Endodermal cell (in vitro differentiated cells): ENCODE data around the gene ETFA. TPM values are rescaled to one million over a fixed set of nuclear protein-coding genes. Genes with fewer than 3 reads are reported as not detected.

Experiments
- DNase-seq: peaks from one replicate; pipeline ENCODE4 v3.0.0-alpha.2; 2017
- H3K27ac ChIP-seq: 2 replicates; pipeline ENCODE4 v1.5.1; 2013; ENCODE audit warnings: mild to moderate bottlenecking, low read depth, low read length, moderate library complexity
- H3K27me3 ChIP-seq: 2 replicates; pipeline ENCODE4 v1.6.1; 2013; ENCODE audit warnings: mild to moderate bottlenecking, low read length, moderate library complexity; ENCODE audit not compliant: insufficient read depth, control insufficient read depth, poor library complexity, severe bottlenecking
- H3K36me3 ChIP-seq: 2 replicates; pipeline ENCODE4 v1.7.0; 2013; ENCODE audit warnings: mild to moderate bottlenecking, low read length, moderate library complexity; ENCODE audit not compliant: control insufficient read depth, insufficient read depth
- H3K4me1 ChIP-seq: one replicate; pipeline ENCODE4 v1.7.0; 2013; ENCODE audit warnings: low read length; ENCODE audit not compliant: control insufficient read depth, insufficient read depth
- H3K4me3 ChIP-seq: 2 replicates; pipeline ENCODE4 v1.5.1; 2013; ENCODE audit warnings: mild to moderate bottlenecking, low read length, moderate library complexity
- H3K9ac ChIP-seq: 2 replicates; pipeline ENCODE4 v1.6.1; 2013; ENCODE audit warnings: mild to moderate bottlenecking, low read length, moderate library complexity; ENCODE audit not compliant: poor library complexity, severe bottlenecking; ENCODE audit errors: extremely low read depth
- H3K9me3 ChIP-seq: 2 replicates; pipeline ENCODE4 v1.6.1; 2013; ENCODE audit warnings: mild to moderate bottlenecking, low read length, moderate library complexity; ENCODE audit not compliant: control insufficient read depth
- H3K27ac Mint-ChIP-seq: 2 replicates; pipeline ENCODE4 v1.8.0; 2020; ENCODE audit warnings: mixed read lengths
- H3K27me3 Mint-ChIP-seq: 2 replicates; pipeline ENCODE4 v1.8.0; 2021; ENCODE audit warnings: mild to moderate bottlenecking, mixed read lengths; ENCODE audit not compliant: insufficient read depth
- H3K36me3 Mint-ChIP-seq: 2 replicates; pipeline ENCODE4 v1.8.0; 2020; ENCODE audit warnings: low read depth, mixed read lengths
- H3K4me1 Mint-ChIP-seq: 2 replicates; pipeline ENCODE4 v1.8.0; 2020; ENCODE audit warnings: mixed read lengths
- H3K4me3 Mint-ChIP-seq: 2 replicates; pipeline ENCODE4 v1.8.0; 2020; ENCODE audit warnings: mild to moderate bottlenecking, moderate library complexity, mixed read lengths
- H3K9me3 Mint-ChIP-seq: 2 replicates; pipeline ENCODE4 v1.8.0; 2020; ENCODE audit warnings: mild to moderate bottlenecking, mixed read lengths
- CTCF ChIP-seq: fragments of 200-600 bp; sonication (generic); conservative IDR thresholded peaks from 2 replicates; pipeline ENCODE4 v1.5.0; 2021; ENCODE audit warnings: antibody characterized with exemption, mild to moderate bottlenecking
- WGBS, 2 experiments: methylation state at CpG; one replicate each; pipeline versions ENCODE4 v1.1.5 to v1.1.7; 2013; ENCODE audit warnings: missing lambda C conversion rate in 2 of 2, mixed read lengths in 1 of 2; ENCODE audit not compliant: insufficient coverage in 1 of 2, insufficient read length in 1 of 2; 5-methylcytosine and 5-hydroxymethylcytosine counted together
- total RNA-seq, 2 donors: library from RNA; stranded (reverse); fragmentation: NEBNext Ultra II Directional in 1 of 2; extraction: Animal tissue kit (Norgen Biotek cat#: 25700) in 1 of 2; gene quantifications; 2 replicates in 1 of 2; 3 replicates in 1 of 2; pipeline ENCODE4 v1.2.1, GENCODE V29; 2021

ETFA gene
- total RNA-seq, 2 donors from 2014 or later, result 142 to 157 TPM

- Histone ChIP-seq H3K4me1 (peaks cover 5% of the 10 kb centered on the region), H3K27ac (no peak overlapping the region), H3K27me3 (peaks cover 19% of the 10 kb centered on the region), H3K9ac (no peak overlapping the region), H3K9me3 (no peaks in the 10 kb centered on the region), H3K4me3 (no peak overlapping the region), H3K36me3 (peaks cover 12% of the 10 kb centered on the region)
- H3K4me1 Mint-ChIP-seq, result peaks cover 10% of the 10 kb centered on the region
- peaks cover 4% of the 10 kb centered on the region for H3K27me3 Mint-ChIP-seq
- no peak overlapping the region for H3K27ac Mint-ChIP-seq
- no peaks in the 10 kb centered on the region for H3K9me3 Mint-ChIP-seq
- no peak overlapping the region for H3K4me3 Mint-ChIP-seq
- WGBS, 2 experiments, result 42% methylated on average over 3 to 4 of the region's 4 CpGs
- DNase-seq, result no peak
- no peak for TF ChIP-seq CTCF
- peaks cover 11% of the 10 kb centered on the region for H3K36me3 Mint-ChIP-seq
Observed at GRCh38 chr15:76234337-76234889, 76.9 kb downstream of the ETFA start.

- H3K27me3 ChIP-seq, result peaks cover 19% of the 10 kb centered on the region
- WGBS, 2 experiments, result 100% methylated on average over 1 of the region's 1 CpG; no CpG with 5 or more reads in 1 of the 2 experiments
- no peak for DNase-seq
- H3K27me3 Mint-ChIP-seq, result peaks cover 4% of the 10 kb centered on the region
- H3K27ac ChIP-seq, result no peak overlapping the region
- H3K4me1 ChIP-seq, result peaks cover 5% of the 10 kb centered on the region
- TF ChIP-seq CTCF, result no peak
- no peaks in the 10 kb centered on the region for H3K9me3 ChIP-seq
- H3K9me3 Mint-ChIP-seq, result no peaks in the 10 kb centered on the region
- peaks cover 10% of the 10 kb centered on the region for H3K4me1 Mint-ChIP-seq
- peaks cover 16% of the 10 kb centered on the region for H3K36me3 Mint-ChIP-seq
- H3K36me3 ChIP-seq, result peaks cover 17% of the 10 kb centered on the region
- no peak overlapping the region for H3K9ac ChIP-seq
- H3K4me3 ChIP-seq, result no peak overlapping the region
- no peak overlapping the region for H3K4me3 Mint-ChIP-seq
- H3K27ac Mint-ChIP-seq, result no peak overlapping the region
Observed at GRCh38 chr15:76233921-76234320, 77.3 kb downstream of the ETFA start.

GRCh38 chr15:76229266-76229665, 82.0 kb downstream of the ETFA start:
- no peak overlapping the region for H3K9ac ChIP-seq
- no peak for TF ChIP-seq CTCF
- H3K27me3 ChIP-seq, result peaks cover 19% of the 10 kb centered on the region
- no peaks in the 10 kb centered on the region for H3K9me3 ChIP-seq
- peaks cover 41% of the 10 kb centered on the region for H3K36me3 ChIP-seq
- H3K4me1 ChIP-seq, result peaks cover 4% of the 10 kb centered on the region
- no peak for DNase-seq
- Mint-ChIP-seq H3K27me3 (peaks cover 4% of the 10 kb centered on the region), H3K4me3 (no peak overlapping the region), H3K36me3 (peaks cover 37% of the 10 kb centered on the region), H3K9me3 (no peaks in the 10 kb centered on the region), H3K4me1 (peaks cover under 1% of the 10 kb centered on the region), H3K27ac (no peak overlapping the region)
- no peak overlapping the region for H3K4me3 ChIP-seq
- no peak overlapping the region for H3K27ac ChIP-seq
- 44% methylated on average over 1 of the region's 1 CpG; no CpG with 5 or more reads in 1 of the 2 experiments for WGBS, 2 experiments
